HCT116 (cell line): ENCODE data around the gene TSPAN3. TPM values are rescaled to one million over a fixed set of nuclear protein-coding genes. Genes with fewer than 3 reads are reported as not detected.

Source experiments
- ATAC-seq: fragments of 200-7000 bp; cut with Tn5 transposase; 2 replicates; pipeline ENCODE4 v1.9.1; 2020; ENCODE audit warnings: mild to moderate bottlenecking, moderate library complexity
- BruUV-seq: library from RNA; stranded (reverse); fragments of 400-500 nt; replicated peaks from 2 replicates; lab custom pipeline; 2021; lab: Mats Ljungman, UMichigan
- CTCF ChIA-PET: fragments of 300-600 bp; sonication (Branson Sonifier 250); formaldehyde crosslinking; loops from one replicate; lab custom pipeline; 2021; ENCODE audit warnings: antibody characterized with exemption; lab: Charles Lee
- POLR2A ChIA-PET: fragments of 300-600, 350-600 bp; sonication (Branson Sonifier 250); formaldehyde crosslinking; loops from one replicate; lab custom pipeline; 2021; ENCODE audit warnings: antibody characterized with exemption; lab: Charles Lee
- RAD21 ChIA-PET, 2 experiments: fragments of 300-600 bp; sonication (Branson Sonifier 250); formaldehyde crosslinking; loops; one replicate each; lab custom pipeline; 2023; ENCODE audit warnings: low total read pairs in 2 of 2; ENCODE audit not compliant: uncharacterized antibody in 2 of 2, unreplicated experiment in 2 of 2, low non-redundant PET in 1 of 2; lab: Charles Lee
- DNase-seq: peaks from one replicate; pipeline ENCODE4 v3.0.0-alpha.2; 2010; ENCODE audit warnings: low read depth, low spot score
- H2AFZ ChIP-seq: fragments of 200-600 bp; shearing (Covaris generic), sonication (generic); 2 replicates; pipeline ENCODE4 v1.6.1; 2017; ENCODE audit warnings: low read depth, mixed run types, mixed read lengths, antibody characterized with exemption, low read length; ENCODE audit not compliant: poor library complexity, severe bottlenecking
- H3K27ac ChIP-seq: 2 replicates; pipeline ENCODE4 v1.5.1; 2012; ENCODE audit warnings: low read depth, low read length
- H3K27me3 ChIP-seq: fragments of 200-600 bp; sonication (generic); 2 replicates; pipeline ENCODE4 v1.6.1; 2016; ENCODE audit warnings: mixed run types, low read length, mixed read lengths; ENCODE audit not compliant: insufficient read depth
- H3K36me3 ChIP-seq, 2 experiments: fragments of 200-500 bp in 1 of 2; fragments of 200-600 bp in 1 of 2; sonication (Bioruptor generic) in 1 of 2; sonication (generic) in 1 of 2; 2 replicates each; pipeline versions ENCODE4 v1.5.1 to v1.6.1; 2014 to 2016; ENCODE audit warnings: low read length in 2 of 2, inconsistent platforms in 1 of 2, mixed read lengths in 1 of 2, mixed run types in 1 of 2; ENCODE audit not compliant: insufficient read depth in 2 of 2, control insufficient read depth in 1 of 2
- H3K4me1 ChIP-seq, 2 experiments: fragments of 200-600 bp in 1 of 2; sonication (generic) in 1 of 2; 2 replicates each; pipeline versions ENCODE4 v1.5.1 to v1.6.1; 2012 to 2017; ENCODE audit warnings: low read length in 2 of 2, inconsistent platforms in 1 of 2, mild to moderate bottlenecking in 1 of 2, mixed read lengths in 1 of 2, mixed run types in 1 of 2, moderate library complexity in 1 of 2; ENCODE audit not compliant: insufficient read depth in 2 of 2, control insufficient read depth in 1 of 2
- H3K4me2 ChIP-seq: fragments of 200-600 bp; sonication (generic); 2 replicates; pipeline ENCODE4 v1.6.1; 2017; ENCODE audit warnings: mixed run types, low read length, mixed read lengths
- H3K4me3 ChIP-seq, 2 experiments: fragments of 200-600 bp in 1 of 2; sonication (generic) in 1 of 2; replicated peaks in 1 of 2; 2 replicates each; pipeline ENCODE4 v1.5.1; 2011 to 2016; ENCODE audit warnings: low read length in 2 of 2, control low read depth in 1 of 2, low read depth in 1 of 2, mild to moderate bottlenecking in 1 of 2, mixed read lengths in 1 of 2, mixed run types in 1 of 2
- H3K79me2 ChIP-seq: fragments of 200-600 bp; sonication (generic); 2 replicates; pipeline ENCODE4 v1.6.1; 2017; ENCODE audit warnings: mild to moderate bottlenecking, mixed run types, low read length, moderate library complexity, mixed read lengths; ENCODE audit not compliant: insufficient read depth
- H3K9ac ChIP-seq: fragments of 200-600 bp; sonication (generic); 2 replicates; pipeline ENCODE4 v1.6.1; 2016; ENCODE audit warnings: low read length, mixed read lengths
- H3K9me2 ChIP-seq: fragments of 200-600 bp; sonication (generic), shearing (Covaris generic); 2 replicates; pipeline ENCODE4 v1.6.1; 2017; ENCODE audit warnings: mixed run types, mild to moderate bottlenecking, moderate library complexity; ENCODE audit not compliant: insufficient read depth
- H3K9me3 ChIP-seq, 2 experiments: fragments of 200-500 bp in 1 of 2; fragments of 200-600 bp in 1 of 2; sonication (Bioruptor generic) in 1 of 2; sonication (generic) in 1 of 2; 2 replicates each; pipeline ENCODE4 v1.6.1; 2014 to 2017; ENCODE audit warnings: low read length in 2 of 2, mixed read lengths in 2 of 2, inconsistent platforms in 1 of 2, low read depth in 1 of 2, mild to moderate bottlenecking in 1 of 2, mixed run types in 1 of 2, moderate library complexity in 1 of 2; ENCODE audit not compliant: control insufficient read depth in 1 of 2, insufficient read depth in 1 of 2
- H4K20me1 ChIP-seq: fragments of 200-600 bp; sonication (generic), shearing (Covaris generic); 2 replicates; pipeline ENCODE4 v1.6.1; 2017; ENCODE audit warnings: mixed run types, mild to moderate bottlenecking, moderate library complexity; ENCODE audit not compliant: insufficient read depth
- CEBPB ChIP-seq: IDR thresholded peaks from 2 replicates; pipeline ENCODE4 v1.6.1; 2012; ENCODE audit warnings: low read depth
- ELF1 ChIP-seq: IDR thresholded peaks from 2 replicates; pipeline ENCODE4 v1.6.1; 2012; ENCODE audit warnings: low read depth, borderline replicate concordance
- SP1 ChIP-seq: IDR thresholded peaks from 2 replicates; pipeline ENCODE4 v1.6.1; 2012; ENCODE audit warnings: low read depth
- YY1 ChIP-seq: IDR thresholded peaks from 2 replicates; pipeline ENCODE4 v1.6.1; 2011; ENCODE audit warnings: low read length, low read depth, moderate library complexity, mild to moderate bottlenecking; ENCODE audit not compliant: insufficient replicate concordance; ENCODE audit errors: extremely low read depth
- intact Hi-C: fragments of 100-400 bp; cut with micrococcal nuclease; formaldehyde crosslinking; loops from 2 replicates; pipeline ENCODE4 v1.10.0; 2022
- total RNA-seq: library from RNA; stranded (reverse); gene quantifications from one replicate; pipeline ENCODE4 v1.2.1, GENCODE V29; 2021; ENCODE audit not compliant: unreplicated experiment

TSPAN3 gene
- total RNA-seq, 1 experiment from 2014 or later = 140 TPM

GRCh38 chr15:77027111-77027696 is 43.7 kb downstream of the TSPAN3 start:
- Histone ChIP-seq H3K9me3 (no peaks in the 10 kb centered on the region), H4K20me1 (no peaks in the 10 kb centered on the region), H3K36me3 (no peaks in the 10 kb centered on the region), H3K9me2 (no peaks in the 10 kb centered on the region), H3K4me3 (no peak overlapping the region), H3K9ac (no peak overlapping the region)
- intact Hi-C loops = no loop called here
- ATAC-seq = no peak
- POLR2A ChIA-PET = no interaction called here
- no TSS peak for BruUV-seq
- no peak for TF ChIP-seq SP1
- TF ChIP-seq, all 23 proteins: peak for 0
- no peaks in the 10 kb centered on the region for H3K27me3 ChIP-seq
- no peak overlapping the region for H3K27ac ChIP-seq
- no peak overlapping the region for H2AFZ ChIP-seq
- ChIA-PET CTCF (interaction anchor here (0.8 kb wide), 1 partner anchor 8 kb away, joined by 6 read pairs; no protein-coding TSS in a partner anchor), RAD21 (no interaction called here)
- DNase-seq = no peak
- no peak overlapping the region for H3K4me2 ChIP-seq
- no peaks in the 10 kb centered on the region for H3K79me2 ChIP-seq
- peaks cover 0 to 4% of the 10 kb centered on the region in 2 experiments; a peak in 1 of 4 replicates for H3K4me1 ChIP-seq

DNA sequence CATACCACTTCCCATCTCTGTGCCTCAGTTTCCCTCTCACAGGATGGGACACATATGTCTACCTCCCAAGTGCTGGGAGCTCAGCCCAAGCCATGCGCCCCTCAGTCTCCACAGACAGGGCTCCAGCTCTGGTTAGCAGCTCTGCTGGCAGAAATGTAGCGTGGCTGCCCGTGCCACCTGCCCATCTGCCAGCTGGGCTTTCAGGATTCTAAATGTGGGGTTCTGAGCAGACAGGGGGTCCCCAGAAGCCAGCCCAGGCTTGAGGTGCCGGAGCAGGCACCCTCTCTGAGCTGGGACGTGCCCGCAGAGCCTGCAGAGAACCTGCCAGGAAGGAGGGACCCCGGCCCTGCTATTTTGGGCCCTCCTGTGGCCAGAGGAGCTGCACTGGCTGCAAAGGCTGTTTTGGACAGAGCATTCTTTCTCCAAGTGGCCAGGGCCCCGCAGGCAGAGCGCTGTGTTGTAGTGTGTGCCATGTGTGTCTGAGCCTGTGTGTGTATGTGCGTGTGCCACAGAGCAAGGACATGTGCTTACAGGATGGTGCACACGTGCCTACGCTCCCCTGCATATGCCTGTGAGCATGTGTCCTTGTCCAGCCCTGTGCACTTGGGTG is 44.3 kb downstream of the TSPAN3 start:
- CTCF ChIA-PET = interaction anchor here (0.8 kb wide), 1 partner anchor 8 kb away, joined by 6 read pairs; no protein-coding TSS in a partner anchor
- Histone ChIP-seq H3K4me2 (no peak overlapping the region), H2AFZ (no peak overlapping the region), H4K20me1 (no peaks in the 10 kb centered on the region), H3K4me1 (peaks cover 0 to 4% of the 10 kb centered on the region in 2 experiments; a peak in 1 of 4 replicates), H3K27me3 (no peaks in the 10 kb centered on the region), H3K27ac (no peak overlapping the region), H3K79me2 (no peaks in the 10 kb centered on the region), H3K9me3 (no peaks in the 10 kb centered on the region), H3K9me2 (no peaks in the 10 kb centered on the region), H3K36me3 (no peaks in the 10 kb centered on the region), H3K4me3 (no peak overlapping the region), H3K9ac (no peak overlapping the region)
- POLR2A ChIA-PET = no interaction called here
- no peak for TF ChIP-seq CEBPB
- no peak for TF ChIP-seq ELF1
- TF ChIP-seq YY1 = no peak
- ATAC-seq = no peak
- RAD21 ChIA-PET = no interaction called here
- no TSS peak for BruUV-seq
- intact Hi-C loops = no loop called here
- no peak for DNase-seq
